Smooth muscle cell (in vitro differentiated cells): Measurements from ENCODE around the gene TNF. TPM values are rescaled to one million over a fixed set of nuclear protein-coding genes. Genes with fewer than 3 reads are reported as not detected.

Experiments
- DNase-seq: peaks from one replicate; lab custom pipeline; 2025; ENCODE audit not compliant: unreplicated experiment; lab: John Stamatoyannopoulos, UW
- H2AFZ ChIP-seq: fragments of 200-600 bp; sonication (generic); 2 replicates; pipeline ENCODE4 v1.6.0; 2016; ENCODE audit warnings: antibody characterized with exemption, low read depth, mild to moderate bottlenecking
- H3F3A ChIP-seq: fragments of 200-600 bp; sonication (generic); 2 replicates; pipeline ENCODE4 v1.6.0; 2017; ENCODE audit warnings: antibody characterized with exemption, low read depth
- H3K27ac ChIP-seq: fragments of 200-600 bp; sonication (generic); 2 replicates; pipeline ENCODE4 v1.5.1; 2016; ENCODE audit warnings: low read depth, mild to moderate bottlenecking
- H3K27me3 ChIP-seq: fragments of 200-600 bp; sonication (generic); 2 replicates; pipeline ENCODE4 v1.6.1; 2016; ENCODE audit warnings: low read depth, mild to moderate bottlenecking
- H3K36me3 ChIP-seq: fragments of 200-600 bp; sonication (generic); 2 replicates; pipeline ENCODE4 v1.5.1; 2016; ENCODE audit warnings: low read depth
- H3K4me1 ChIP-seq: fragments of 200-600 bp; sonication (generic); 2 replicates; pipeline ENCODE4 v1.5.1; 2016; ENCODE audit warnings: low read depth
- H3K4me2 ChIP-seq: fragments of 200-600 bp; sonication (generic); 2 replicates; pipeline ENCODE4 v1.6.0; 2016; ENCODE audit warnings: mild to moderate bottlenecking
- H3K4me3 ChIP-seq: fragments of 200-600 bp; sonication (generic); 2 replicates; pipeline ENCODE4 v1.5.1; 2016; ENCODE audit warnings: mild to moderate bottlenecking
- H3K79me2 ChIP-seq: fragments of 200-600 bp; sonication (generic); 2 replicates; pipeline ENCODE4 v1.6.0; 2016; ENCODE audit warnings: low read depth, mild to moderate bottlenecking
- H3K9ac ChIP-seq: fragments of 200-600 bp; sonication (generic); 2 replicates; pipeline ENCODE4 v1.6.0; 2016; ENCODE audit warnings: low read depth
- H3K9me3 ChIP-seq: fragments of 200-600 bp; sonication (generic); replicated peaks from 2 replicates; pipeline ENCODE4 v1.5.1; 2016; ENCODE audit warnings: low read depth
- H4K20me1 ChIP-seq: fragments of 200-600 bp; sonication (generic); 2 replicates; pipeline ENCODE4 v1.6.0; 2016; ENCODE audit warnings: low read depth
- WGBS: methylation state at CpG from one replicate; pipeline ENCODE4 v1.1.7; 2016; ENCODE audit warnings: low lambda C conversion rate; 5-methylcytosine and 5-hydroxymethylcytosine counted together
- polyA plus RNA-seq: library from polyadenylated mRNA; unstranded; fragments of >200 nt; fragmentation: Nextera tagmentation; extraction: Ambion mirVana; gene quantifications from 2 replicates; pipeline ENCODE4 v1.2.1, GENCODE V29; 2016
- total RNA-seq: library from RNA; depleted of rRNA; stranded (reverse); fragments of >200 nt; gene quantifications from 2 replicates; pipeline ENCODE4 v1.2.3, GENCODE V29; 2014
- TF ChIP-seq, protein P1 (sequence below): fragments of 200-600 bp; sonication (generic); IDR thresholded peaks from 2 replicates; pipeline ENCODE4 v1.5.1; 2017; ENCODE audit warnings: borderline replicate concordance, mild to moderate bottlenecking, antibody characterized with exemption; ENCODE audit not compliant: insufficient read depth, poor library complexity, severe bottlenecking

TNF gene
- total and polyA plus RNA-seq, 2 experiments from 2014 or later: 0.94 to 1.5 TPM

DNA sequence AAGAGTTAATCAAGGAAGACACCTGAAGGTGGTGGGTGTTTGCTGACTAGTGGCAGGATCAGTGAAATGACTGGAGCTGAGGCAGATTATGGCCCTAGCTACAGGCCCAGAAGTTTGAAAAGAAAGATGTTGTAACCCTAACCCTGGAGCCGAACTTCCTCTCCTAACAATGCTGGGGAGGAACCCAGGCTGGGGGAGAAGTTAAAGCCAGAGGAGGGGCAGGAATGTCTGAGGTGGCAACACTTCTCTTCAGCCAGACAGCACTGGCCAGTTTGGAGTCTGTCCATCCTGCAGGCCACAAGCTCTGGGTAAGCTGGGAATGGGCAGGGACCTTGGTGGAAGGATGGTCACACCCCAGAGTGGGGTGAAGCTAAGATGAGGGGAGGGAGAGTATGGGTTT, 10.6 kb downstream of the TNF start, which contains the start of gene LST1:
Gene LST1, plus strand, starts transcription at position 270 of the 400 bp plus-strand sequence. CDS start 1,023 bp downstream, outside the sequence.
- Histone ChIP-seq H2AFZ (no peak within 1 kb of the TSS), H3K9ac (no peak within 1 kb of the TSS), H3K4me3 (no peak within 1 kb of the TSS), H3F3A (no peaks in the 10 kb centered on the region), H3K27me3 (no peaks in the 10 kb centered on the region), H3K27ac (no peak within 1 kb of the TSS), H3K4me2 (no peak within 1 kb of the TSS), H3K9me3 (no peaks in the 10 kb centered on the region), H3K79me2 (no peaks in the 10 kb centered on the region), H3K4me1 (no peaks in the 10 kb centered on the region), H3K36me3 (no peaks in the 10 kb centered on the region), H4K20me1 (no peaks in the 10 kb centered on the region)
- 76% methylated on average over 1 of the region's 1 CpG for WGBS
- TF ChIP-seq, protein P1, sequence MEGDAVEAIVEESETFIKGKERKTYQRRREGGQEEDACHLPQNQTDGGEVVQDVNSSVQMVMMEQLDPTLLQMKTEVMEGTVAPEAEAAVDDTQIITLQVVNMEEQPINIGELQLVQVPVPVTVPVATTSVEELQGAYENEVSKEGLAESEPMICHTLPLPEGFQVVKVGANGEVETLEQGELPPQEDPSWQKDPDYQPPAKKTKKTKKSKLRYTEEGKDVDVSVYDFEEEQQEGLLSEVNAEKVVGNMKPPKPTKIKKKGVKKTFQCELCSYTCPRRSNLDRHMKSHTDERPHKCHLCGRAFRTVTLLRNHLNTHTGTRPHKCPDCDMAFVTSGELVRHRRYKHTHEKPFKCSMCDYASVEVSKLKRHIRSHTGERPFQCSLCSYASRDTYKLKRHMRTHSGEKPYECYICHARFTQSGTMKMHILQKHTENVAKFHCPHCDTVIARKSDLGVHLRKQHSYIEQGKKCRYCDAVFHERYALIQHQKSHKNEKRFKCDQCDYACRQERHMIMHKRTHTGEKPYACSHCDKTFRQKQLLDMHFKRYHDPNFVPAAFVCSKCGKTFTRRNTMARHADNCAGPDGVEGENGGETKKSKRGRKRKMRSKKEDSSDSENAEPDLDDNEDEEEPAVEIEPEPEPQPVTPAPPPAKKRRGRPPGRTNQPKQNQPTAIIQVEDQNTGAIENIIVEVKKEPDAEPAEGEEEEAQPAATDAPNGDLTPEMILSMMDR: no peak
- DNase-seq: no peak

- H3K4me3 ChIP-seq: no peak overlapping the region
- no peaks in the 10 kb centered on the region for H4K20me1 ChIP-seq
- no peaks in the 10 kb centered on the region for H3K27me3 ChIP-seq
- TF ChIP-seq, protein P1: no peak
- H3K4me1 ChIP-seq: no peaks in the 10 kb centered on the region
- no peaks in the 10 kb centered on the region for H3K9me3 ChIP-seq
- no peaks in the 10 kb centered on the region for H3K79me2 ChIP-seq
- no peak for DNase-seq
- no peak overlapping the region for H3K9ac ChIP-seq
- H3K4me2 ChIP-seq: no peak overlapping the region
- H3F3A ChIP-seq: no peaks in the 10 kb centered on the region
- WGBS: 71% methylated on average over 9 of the region's 9 CpGs
- H3K36me3 ChIP-seq: no peaks in the 10 kb centered on the region
- no peak overlapping the region for H2AFZ ChIP-seq
- H3K27ac ChIP-seq: no peak overlapping the region
These were observed 11.4 kb downstream of the TNF start for GRCh38 chr6:31586599-31587281.

DNA sequence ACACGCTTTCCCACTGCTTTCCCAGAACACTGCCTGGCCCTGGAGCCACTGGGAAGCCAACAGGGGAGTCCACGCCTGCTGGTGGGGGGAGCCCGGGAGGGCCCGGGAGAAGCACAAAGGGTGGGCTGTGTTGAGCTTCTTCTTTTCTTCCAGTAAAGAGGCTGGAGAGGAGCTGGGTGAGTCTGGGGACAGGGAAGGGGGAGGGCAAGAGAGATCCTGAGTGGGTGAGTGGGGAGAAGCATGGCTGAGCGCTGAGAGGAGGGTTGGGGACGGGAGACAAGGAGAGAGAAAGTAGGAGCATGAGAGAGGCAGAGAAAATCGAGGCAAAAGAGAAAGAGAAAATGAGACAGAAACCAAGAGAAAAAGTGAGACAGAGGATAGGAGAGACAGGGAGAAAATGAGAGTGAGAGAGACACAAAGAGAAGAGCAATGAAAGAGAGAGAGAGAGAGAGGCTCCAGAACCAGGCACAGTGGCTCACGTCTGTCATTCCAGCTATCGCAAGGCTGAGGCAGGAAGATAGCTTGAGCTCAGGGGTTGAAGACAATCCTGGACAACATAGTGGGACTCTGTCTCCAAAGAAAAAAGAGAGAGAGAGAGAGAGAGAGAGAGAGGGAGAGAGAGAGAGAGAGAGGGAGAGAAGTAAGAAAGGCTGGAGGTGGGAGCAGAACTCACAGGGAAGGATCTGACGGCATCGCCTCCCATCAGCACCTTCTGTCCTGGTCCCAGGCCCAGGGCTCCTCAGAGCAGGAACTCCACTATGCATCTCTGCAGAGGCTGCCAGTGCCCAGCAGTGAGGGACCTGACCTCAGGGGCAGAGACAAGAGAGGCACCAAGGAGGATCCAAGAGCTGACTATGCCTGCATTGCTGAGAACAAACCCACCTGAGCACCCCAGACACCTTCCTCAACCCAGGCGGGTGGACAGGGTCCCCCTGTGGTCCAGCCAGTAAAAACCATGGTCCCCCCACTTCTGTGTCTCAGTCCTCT, 12.7 kb downstream of the TNF start:
- H4K20me1 ChIP-seq: no peaks in the 10 kb centered on the region
- no peak overlapping the region for H2AFZ ChIP-seq
- H3K27me3 ChIP-seq: no peaks in the 10 kb centered on the region
- H3K9ac ChIP-seq: no peak overlapping the region
- H3K4me3 ChIP-seq: no peak overlapping the region
- TF ChIP-seq, protein P1: no peak
- H3K4me1 ChIP-seq: no peaks in the 10 kb centered on the region
- WGBS: 82% methylated on average over 10 of the region's 12 CpGs
- no peaks in the 10 kb centered on the region for H3K79me2 ChIP-seq
- no peaks in the 10 kb centered on the region for H3K9me3 ChIP-seq
- H3K4me2 ChIP-seq: no peak overlapping the region
- no peak for DNase-seq
- no peak overlapping the region for H3K27ac ChIP-seq
- no peaks in the 10 kb centered on the region for H3F3A ChIP-seq
- H3K36me3 ChIP-seq: no peaks in the 10 kb centered on the region
